Naive thymus-derived CD4-positive, alpha-beta T cell (primary cell): Measurements from ENCODE around the gene IQUB. TPM values are rescaled to one million over a fixed set of nuclear protein-coding genes. Genes with fewer than 3 reads are reported as not detected.

Source experiments
- ATAC-seq: fragments of 150-1000 bp; cut with Tn5 transposase; 2 replicates; pipeline ENCODE4 v1.10.0; 2021; ENCODE audit warnings: mild to moderate bottlenecking, moderate library complexity
- CTCF ChIA-PET: fragments of 350-600 bp; sonication (Branson Sonifier 250); formaldehyde crosslinking; loops from one replicate; lab custom pipeline; 2021; ENCODE audit warnings: antibody characterized with exemption; lab: Charles Lee
- POLR2A ChIA-PET: fragments of 350-600 bp; sonication (Branson Sonifier 250); formaldehyde crosslinking; loops from one replicate; lab custom pipeline; 2021; ENCODE audit warnings: antibody characterized with exemption, inconsistent platforms; lab: Charles Lee
- DNase-seq, 9 donors: peaks; one replicate each; pipeline versions ENCODE4 v3.0.0 to v3.0.0-alpha.2; 2020 to 2022; ENCODE audit warnings: mixed read lengths in 1 of 9
- H3K27ac ChIP-seq: one replicate; pipeline ENCODE4 v1.7.0; 2013; ENCODE audit warnings: mild to moderate bottlenecking, low read depth, low read length, moderate library complexity
- H3K27me3 ChIP-seq, 2 donors: one replicate each; pipeline ENCODE4 v1.7.0; 2013; ENCODE audit warnings: low read length in 2 of 2, mild to moderate bottlenecking in 2 of 2, moderate library complexity in 2 of 2; ENCODE audit not compliant: control insufficient read depth in 2 of 2, insufficient read depth in 2 of 2
- H3K36me3 ChIP-seq, 3 experiments: 1 replicate in 2 of 3; 2 replicates in 1 of 3; pipeline ENCODE4 v1.7.0; 2013; ENCODE audit warnings: low read length in 3 of 3, mild to moderate bottlenecking in 3 of 3, moderate library complexity in 1 of 3; ENCODE audit not compliant: insufficient read depth in 3 of 3, control insufficient read depth in 2 of 3
- H3K4me1 ChIP-seq, 2 donors: one replicate each; pipeline ENCODE4 v1.7.0; 2013; ENCODE audit warnings: low read length in 2 of 2, mild to moderate bottlenecking in 2 of 2, moderate library complexity in 1 of 2; ENCODE audit not compliant: control insufficient read depth in 2 of 2, insufficient read depth in 2 of 2
- H3K4me3 ChIP-seq: 2 replicates; pipeline ENCODE4 v1.7.0; 2013; ENCODE audit warnings: mild to moderate bottlenecking, low read length
- H3K9me3 ChIP-seq, 3 experiments: 1 replicate in 2 of 3; 2 replicates in 1 of 3; pipeline ENCODE4 v1.7.0; 2013; ENCODE audit warnings: low read length in 3 of 3; ENCODE audit not compliant: control insufficient read depth in 2 of 3
- H3K27ac Mint-ChIP-seq, 9 donors: one replicate each; pipeline ENCODE4 v1.8.0; 2020 to 2022; ENCODE audit warnings: mixed read lengths in 9 of 9, mild to moderate bottlenecking in 8 of 9, moderate library complexity in 5 of 9, inconsistent platforms in 2 of 9
- H3K27me3 Mint-ChIP-seq, 5 donors: one replicate each; pipeline ENCODE4 v1.8.0; 2021 to 2022; ENCODE audit warnings: mixed read lengths in 5 of 5, mild to moderate bottlenecking in 1 of 5
- H3K36me3 Mint-ChIP-seq, 5 donors: one replicate each; pipeline ENCODE4 v1.8.0; 2020 to 2022; ENCODE audit warnings: mixed read lengths in 5 of 5, mild to moderate bottlenecking in 3 of 5, inconsistent platforms in 1 of 5
- H3K4me1 Mint-ChIP-seq, 7 donors: one replicate each; pipeline ENCODE4 v1.8.0; 2020 to 2022; ENCODE audit warnings: mixed read lengths in 7 of 7, mild to moderate bottlenecking in 3 of 7, inconsistent platforms in 1 of 7
- H3K4me3 Mint-ChIP-seq, 10 donors: one replicate each; pipeline ENCODE4 v1.8.0; 2020 to 2022; ENCODE audit warnings: mild to moderate bottlenecking in 10 of 10, mixed read lengths in 10 of 10, moderate library complexity in 6 of 10, inconsistent platforms in 2 of 10
- H3K9me3 Mint-ChIP-seq, 11 donors: one replicate each; pipeline ENCODE4 v1.8.0; 2020 to 2022; ENCODE audit warnings: mixed read lengths in 11 of 11, mild to moderate bottlenecking in 4 of 11, inconsistent platforms in 1 of 11, moderate library complexity in 1 of 11
- intact Hi-C, 2 donors: fragments of 100-400 bp; cut with micrococcal nuclease; formaldehyde crosslinking; loops; one replicate each; pipeline ENCODE4 v1.15.1; 2023
- polyA plus RNA-seq, 2 donors: library from polyadenylated mRNA; unstranded; fragments of 300-500 nt; fragmentation: Illumina TruSeq; gene quantifications; one replicate each; pipeline ENCODE4 v1.2.3, GENCODE V29; 2021
- total RNA-seq, 6 experiments: library from RNA in 5 of 6; stranded (reverse) in 5 of 6; gene quantifications; 1 replicate in 5 of 6; 2 replicates in 1 of 6; pipeline ENCODE4 v1.2.3 and lab custom pipeline; 2021 to 2026

Gene IQUB
- total and polyA plus RNA-seq, 7 experiments from 2014 or later = 0.09 to 0.24 TPM; not detected in 5

DNA sequence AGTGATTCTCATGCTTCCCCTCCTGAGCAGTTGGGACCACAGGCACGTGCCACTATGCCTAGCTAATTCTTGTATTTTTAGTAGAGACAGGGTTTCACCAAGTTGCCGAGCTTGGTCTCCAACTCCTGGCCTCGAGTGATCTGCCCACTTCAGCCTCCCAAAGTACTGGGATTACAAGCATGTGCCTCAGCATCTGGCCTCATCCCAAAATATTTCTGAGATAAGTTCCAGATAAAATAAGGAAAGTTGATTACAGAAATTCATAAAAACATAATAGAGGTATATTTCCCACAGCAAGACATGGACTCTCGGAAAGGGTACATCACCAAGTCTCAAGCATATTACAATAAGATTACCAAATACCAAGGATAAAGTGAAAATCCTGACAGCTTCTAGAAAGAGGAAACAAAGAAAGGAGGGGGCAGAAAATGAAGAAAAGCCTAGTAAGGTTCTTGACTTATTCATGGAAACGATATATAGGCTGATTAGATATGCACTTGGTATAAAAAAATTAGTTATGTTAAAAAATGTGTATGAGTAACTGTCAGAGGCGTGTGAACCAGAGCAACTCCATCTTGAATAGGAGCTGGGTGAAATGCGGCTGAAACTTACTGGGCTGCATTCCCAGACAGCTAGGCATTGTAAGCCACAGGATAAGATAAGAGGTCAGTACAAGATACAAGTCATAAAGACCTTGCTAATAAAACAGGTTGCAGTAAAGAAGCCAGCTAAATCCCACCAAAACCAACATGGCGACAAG lies 35.0 kb downstream of the IQUB start:
- Histone ChIP-seq H3K27me3 (no peaks in the 10 kb centered on the region), H3K4me3 (no peak overlapping the region), H3K4me1 (no peaks in the 10 kb centered on the region), H3K36me3 (no peaks in the 10 kb centered on the region), H3K9me3 (no peaks in the 10 kb centered on the region), H3K27ac (no peak overlapping the region)
- ATAC-seq (no peak), DNase-seq (no peak)
- H3K36me3 Mint-ChIP-seq = no peaks in the 10 kb centered on the region
- CTCF ChIA-PET = no interaction called here
- H3K27me3 Mint-ChIP-seq = peaks cover 8 to 56% (median 46%) of the 10 kb centered on the region in 5 donors
- H3K4me3 Mint-ChIP-seq = no peak overlapping the region
- no peaks in the 10 kb centered on the region for H3K4me1 Mint-ChIP-seq
- intact Hi-C loops = no loop called here
- no peak overlapping the region for H3K27ac Mint-ChIP-seq
- POLR2A ChIA-PET = no interaction called here
- H3K9me3 Mint-ChIP-seq = peaks cover 0 to 4% (median 0%) of the 10 kb centered on the region in 11 donors

- H3K4me1 Mint-ChIP-seq = no peaks in the 10 kb centered on the region
- POLR2A ChIA-PET = no interaction called here
- H3K4me3 Mint-ChIP-seq = no peak overlapping the region
- Histone ChIP-seq H3K27ac (no peak overlapping the region), H3K4me3 (no peak overlapping the region), H3K27me3 (no peaks in the 10 kb centered on the region), H3K36me3 (no peaks in the 10 kb centered on the region), H3K9me3 (no peaks in the 10 kb centered on the region), H3K4me1 (no peaks in the 10 kb centered on the region)
- ATAC-seq (no peak), DNase-seq (no peak)
- H3K9me3 Mint-ChIP-seq = no peaks in the 10 kb centered on the region
- no peak overlapping the region for H3K27ac Mint-ChIP-seq
- peaks cover 8 to 52% (median 45%) of the 10 kb centered on the region in 5 donors for H3K27me3 Mint-ChIP-seq
- intact Hi-C loops = no loop called here
- H3K36me3 Mint-ChIP-seq = no peaks in the 10 kb centered on the region
- CTCF ChIA-PET = interaction anchor here (0.5 kb wide), 1 partner anchor 37 kb away, joined by 3 read pairs; no protein-coding TSS in a partner anchor
Observed at GRCh38 chr7:123498601-123499000, 35.8 kb downstream of the IQUB start.

GRCh38 chr7:123498031-123498430 lies 36.4 kb downstream of the IQUB start:
- H3K4me3 Mint-ChIP-seq = no peak overlapping the region
- H3K27ac Mint-ChIP-seq = no peak overlapping the region
- intact Hi-C loops = no loop called here
- ChIA-PET POLR2A (no interaction called here), CTCF (no interaction called here)
- Histone ChIP-seq H3K27ac (no peak overlapping the region), H3K36me3 (no peaks in the 10 kb centered on the region), H3K27me3 (no peaks in the 10 kb centered on the region), H3K4me1 (no peaks in the 10 kb centered on the region), H3K9me3 (no peaks in the 10 kb centered on the region), H3K4me3 (no peak overlapping the region)
- H3K36me3 Mint-ChIP-seq = no peaks in the 10 kb centered on the region
- ATAC-seq (no peak), DNase-seq (no peak)
- peaks cover 8 to 52% (median 45%) of the 10 kb centered on the region in 5 donors for H3K27me3 Mint-ChIP-seq
- no peaks in the 10 kb centered on the region for H3K9me3 Mint-ChIP-seq
- H3K4me1 Mint-ChIP-seq = no peaks in the 10 kb centered on the region

DNA sequence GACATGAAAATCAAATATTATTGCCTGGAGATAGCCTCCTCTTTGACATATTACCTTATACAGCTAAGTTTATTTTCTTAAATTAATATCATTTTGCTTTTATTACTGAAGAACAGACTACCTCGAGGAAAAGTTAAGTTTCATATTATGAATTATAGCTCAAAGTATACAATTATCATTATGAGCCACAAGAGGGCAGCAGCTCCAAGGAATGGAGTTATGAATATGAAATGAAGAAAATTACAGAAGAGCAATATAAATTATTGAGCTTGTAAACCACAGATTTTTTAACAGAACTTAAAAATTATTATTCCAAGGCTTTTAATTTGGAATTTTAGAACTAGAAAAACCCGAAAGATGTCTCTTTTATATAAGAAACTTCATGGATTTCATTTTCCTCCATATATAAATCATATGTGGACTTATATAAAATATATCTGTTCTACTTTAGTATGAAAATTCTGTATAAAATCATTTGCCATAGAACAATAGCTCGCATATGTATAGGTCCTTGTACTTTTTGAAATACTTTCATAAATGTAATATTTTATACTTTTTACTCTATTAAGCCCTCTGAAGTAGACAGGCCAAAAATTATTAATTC lies 40.1 kb downstream of the IQUB start:
- ChIA-PET POLR2A (no interaction called here), CTCF (interaction anchor here (0.7 to 2.1 kb wide), 14 partner anchors 11 to 377 kb away, joined by 3 to 12 read pairs (median 3); no protein-coding TSS in a partner anchor)
- intact Hi-C loops = loop anchor here (1.0 to 5.0 kb wide), 8 partner anchors 43 to 1362 kb away; no protein-coding TSS in a partner anchor
- H3K9me3 Mint-ChIP-seq = peaks cover 0 to 2% (median 0%) of the 10 kb centered on the region in 11 donors
- ATAC-seq (peak; percentile 67), DNase-seq (peak in 6 of 9 donors; percentile 2 to 46 (median 36))
- Histone ChIP-seq H3K27me3 (no peaks in the 10 kb centered on the region), H3K9me3 (no peaks in the 10 kb centered on the region), H3K4me3 (no peak overlapping the region), H3K4me1 (no peaks in the 10 kb centered on the region), H3K27ac (no peak overlapping the region), H3K36me3 (no peaks in the 10 kb centered on the region)
- no peaks in the 10 kb centered on the region for H3K36me3 Mint-ChIP-seq
- H3K27ac Mint-ChIP-seq = no peak overlapping the region
- H3K27me3 Mint-ChIP-seq = peaks cover 10 to 41% (median 30%) of the 10 kb centered on the region in 5 donors
- no peaks in the 10 kb centered on the region for H3K4me1 Mint-ChIP-seq
- no peak overlapping the region for H3K4me3 Mint-ChIP-seq

DNA sequence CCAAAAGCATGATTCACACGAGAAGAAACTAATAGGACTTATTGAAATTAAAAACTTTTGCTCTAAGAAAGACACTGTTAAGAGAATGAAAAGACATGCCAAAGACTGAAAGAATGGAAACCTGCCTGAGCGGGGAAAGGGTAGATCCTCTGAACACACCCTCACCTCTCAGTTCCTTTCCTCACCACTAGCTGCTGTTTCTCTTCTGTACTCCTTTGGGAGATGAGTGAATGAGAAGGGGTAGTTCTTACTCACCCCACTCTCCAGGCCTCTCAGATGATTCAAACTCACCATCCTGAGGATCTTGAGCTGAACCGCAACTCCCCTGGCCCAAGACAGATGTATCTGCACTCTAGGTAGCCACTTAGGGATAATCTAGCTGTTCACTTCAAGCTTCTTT lies 41.9 kb downstream of the IQUB start:
- Histone ChIP-seq H3K27me3 (no peaks in the 10 kb centered on the region), H3K9me3 (no peaks in the 10 kb centered on the region), H3K36me3 (no peaks in the 10 kb centered on the region), H3K27ac (no peak overlapping the region), H3K4me3 (no peak overlapping the region), H3K4me1 (no peaks in the 10 kb centered on the region)
- H3K27ac Mint-ChIP-seq = no peak overlapping the region
- ChIA-PET CTCF (no interaction called here), POLR2A (no interaction called here)
- peaks cover 5 to 33% (median 23%) of the 10 kb centered on the region in 5 donors for H3K27me3 Mint-ChIP-seq
- ATAC-seq = no peak
- H3K4me1 Mint-ChIP-seq = no peaks in the 10 kb centered on the region
- H3K4me3 Mint-ChIP-seq = no peak overlapping the region
- peaks cover 0 to 2% (median 0%) of the 10 kb centered on the region in 11 donors for H3K9me3 Mint-ChIP-seq
- intact Hi-C loops = loop anchor here in 1 of 2 donors (5.0 kb wide), 1 partner anchor 190 kb away; no protein-coding TSS in a partner anchor
- no peaks in the 10 kb centered on the region for H3K36me3 Mint-ChIP-seq
- DNase-seq = no peak

DNA sequence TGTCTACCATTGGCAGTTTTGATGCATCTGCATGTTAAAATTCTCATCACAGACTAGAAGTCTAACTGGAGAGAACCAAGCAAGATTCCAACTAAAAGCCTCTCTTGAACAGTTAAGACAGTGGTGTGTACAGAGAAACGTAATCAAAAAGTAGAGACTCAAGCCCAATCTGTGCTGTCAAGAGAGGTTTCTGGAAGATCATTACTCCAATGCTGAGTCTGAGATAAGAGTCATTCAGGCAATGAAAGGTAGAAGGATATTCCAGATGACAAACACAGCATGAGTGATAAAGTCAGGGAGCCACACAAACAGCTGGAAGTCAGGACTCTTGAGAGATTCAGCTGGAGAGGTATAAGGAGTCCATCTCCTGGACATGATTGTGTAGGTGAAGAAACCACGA lies 48.7 kb downstream of the IQUB start:
- Mint-ChIP-seq H3K4me3 (no peak overlapping the region), H3K27ac (no peak overlapping the region), H3K27me3 (peaks cover 6 to 29% (median 17%) of the 10 kb centered on the region in 5 donors), H3K4me1 (no peaks in the 10 kb centered on the region), H3K9me3 (peaks cover 0 to 2% (median 0%) of the 10 kb centered on the region in 11 donors), H3K36me3 (no peaks in the 10 kb centered on the region)
- ATAC-seq = no peak
- Histone ChIP-seq H3K4me3 (no peak overlapping the region), H3K27me3 (no peaks in the 10 kb centered on the region), H3K36me3 (no peaks in the 10 kb centered on the region), H3K27ac (no peak overlapping the region), H3K9me3 (no peaks in the 10 kb centered on the region), H3K4me1 (no peaks in the 10 kb centered on the region)
- CTCF ChIA-PET = no interaction called here
- no peak for DNase-seq
- POLR2A ChIA-PET = no interaction called here
- intact Hi-C loops = no loop called here
